Right lobe of liver (tissue), 4 donors: ENCODE data around the gene OBP2B.

ENCODE experiments used
- POLR2A ChIP-seq: fragments of 450-650 bp; IDR thresholded peaks from one replicate; pipeline ENCODE4 v1.6.1; 2017; ENCODE audit warnings: antibody characterized with exemption, mild to moderate bottlenecking
- TF ChIP-seq, protein P1 (sequence below), 4 donors: fragments of 200-600 bp in 3 of 4; fragments of 450-650 bp in 1 of 4; IDR thresholded peaks; one replicate each; pipeline versions ENCODE4 v1.5.1 to v1.8.0; 2016 to 2022; ENCODE audit warnings: antibody characterized with exemption in 4 of 4, mild to moderate bottlenecking in 2 of 4
- donor health status: DM: no; HTN: no; CAD: no.
- donor health status: DM: no; HTN: no; CAD: no.
- donor health status: DM: no; HTN: yes; CAD: no.

DNA sequence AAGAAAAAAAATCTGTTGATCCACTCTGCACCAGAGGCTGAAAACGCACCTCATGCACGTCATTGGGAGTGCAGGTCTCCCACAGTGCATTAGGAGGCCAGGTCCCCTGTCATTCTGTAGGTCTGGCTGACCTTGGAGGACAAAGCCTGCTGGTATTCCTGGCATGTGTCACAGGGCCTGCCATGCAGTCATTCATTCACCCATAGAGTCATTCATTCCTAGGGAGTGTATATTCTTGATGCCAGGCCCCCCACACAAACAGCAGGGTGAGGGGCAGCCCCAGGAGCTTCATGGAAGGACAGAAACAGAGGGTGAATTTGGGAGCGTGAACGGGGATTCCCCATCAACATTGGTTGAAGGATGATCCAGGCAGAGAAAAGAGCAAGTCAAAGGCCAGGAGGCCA is 47.5 kb downstream of the OBP2B start:
- TF ChIP-seq, protein P1, sequence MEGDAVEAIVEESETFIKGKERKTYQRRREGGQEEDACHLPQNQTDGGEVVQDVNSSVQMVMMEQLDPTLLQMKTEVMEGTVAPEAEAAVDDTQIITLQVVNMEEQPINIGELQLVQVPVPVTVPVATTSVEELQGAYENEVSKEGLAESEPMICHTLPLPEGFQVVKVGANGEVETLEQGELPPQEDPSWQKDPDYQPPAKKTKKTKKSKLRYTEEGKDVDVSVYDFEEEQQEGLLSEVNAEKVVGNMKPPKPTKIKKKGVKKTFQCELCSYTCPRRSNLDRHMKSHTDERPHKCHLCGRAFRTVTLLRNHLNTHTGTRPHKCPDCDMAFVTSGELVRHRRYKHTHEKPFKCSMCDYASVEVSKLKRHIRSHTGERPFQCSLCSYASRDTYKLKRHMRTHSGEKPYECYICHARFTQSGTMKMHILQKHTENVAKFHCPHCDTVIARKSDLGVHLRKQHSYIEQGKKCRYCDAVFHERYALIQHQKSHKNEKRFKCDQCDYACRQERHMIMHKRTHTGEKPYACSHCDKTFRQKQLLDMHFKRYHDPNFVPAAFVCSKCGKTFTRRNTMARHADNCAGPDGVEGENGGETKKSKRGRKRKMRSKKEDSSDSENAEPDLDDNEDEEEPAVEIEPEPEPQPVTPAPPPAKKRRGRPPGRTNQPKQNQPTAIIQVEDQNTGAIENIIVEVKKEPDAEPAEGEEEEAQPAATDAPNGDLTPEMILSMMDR (IDR thresholded peaks at IDR 0.05) = no peak
- TF ChIP-seq POLR2A = no peak
